ENCODE measurements around the gene DPP7. TPM values are rescaled to one million over a fixed set of nuclear protein-coding genes. Genes with fewer than 3 reads are reported as not detected.

Gene DPP7
- total and polyA plus RNA-seq, 9 of the 15 experiments (the other 6 are each of a cell fraction or from before 2014, with no cell fraction given): 0.99 to 365 (median 132) TPM

DNA sequence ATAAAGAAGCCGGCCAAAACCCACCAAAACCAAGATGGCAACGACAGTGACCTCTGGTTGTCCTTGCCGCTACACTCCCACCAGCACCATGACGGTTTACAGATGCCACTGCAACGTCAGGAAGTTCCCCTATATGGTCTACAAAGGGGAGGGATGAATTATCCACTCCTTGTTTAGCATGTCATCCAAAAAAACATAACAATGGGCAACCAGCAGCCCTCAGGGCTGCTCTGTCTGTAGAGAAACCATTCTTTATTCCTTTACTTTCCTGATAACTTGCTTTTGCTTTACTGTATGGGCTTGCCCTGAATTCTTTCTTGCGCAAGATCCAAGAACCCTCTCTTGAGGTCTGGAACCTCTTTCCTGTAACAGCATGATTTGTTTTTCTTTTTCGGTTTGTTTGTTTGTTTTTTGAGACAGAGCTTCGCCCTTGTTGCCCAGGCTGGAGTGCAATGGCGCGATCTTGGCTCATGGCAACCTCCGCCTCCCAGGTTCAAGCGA lies 39.2 kb downstream of the DPP7 start (continued):
- TF ChIP-seq, protein P1, sequence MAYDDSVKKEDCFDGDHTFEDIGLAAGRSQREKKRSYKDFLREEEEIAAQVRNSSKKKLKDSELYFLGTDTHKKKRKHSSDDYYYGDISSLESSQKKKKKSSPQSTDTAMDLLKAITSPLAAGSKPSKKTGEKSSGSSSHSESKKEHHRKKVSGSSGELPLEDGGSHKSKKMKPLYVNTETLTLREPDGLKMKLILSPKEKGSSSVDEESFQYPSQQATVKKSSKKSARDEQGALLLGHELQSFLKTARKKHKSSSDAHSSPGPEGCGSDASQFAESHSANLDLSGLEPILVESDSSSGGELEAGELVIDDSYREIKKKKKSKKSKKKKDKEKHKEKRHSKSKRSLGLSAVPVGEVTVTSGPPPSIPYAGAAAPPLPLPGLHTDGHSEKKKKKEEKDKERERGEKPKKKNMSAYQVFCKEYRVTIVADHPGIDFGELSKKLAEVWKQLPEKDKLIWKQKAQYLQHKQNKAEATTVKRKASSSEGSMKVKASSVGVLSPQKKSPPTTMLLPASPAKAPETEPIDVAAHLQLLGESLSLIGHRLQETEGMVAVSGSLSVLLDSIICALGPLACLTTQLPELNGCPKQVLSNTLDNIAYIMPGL (CRISPR knock-in tag; IDR thresholded peaks at IDR 0.05): no peak
- TF ChIP-seq ZNF584 (CRISPR knock-in tag; IDR thresholded peaks at IDR 0.05; ENCODE audit: low read depth) (peak; percentile 66; the same call in 1 of the 2 replicates), ZNF431 (CRISPR knock-in tag; IDR thresholded peaks at IDR 0.05) (no peak), NFRKB (IDR thresholded peaks at IDR 0.05; ENCODE audit: low read depth) (0 out of 2 replicates have a peak, but pooled peaks have one; percentile 7), SMAD4 (CRISPR knock-in tag; conservative IDR thresholded peaks at IDR 0.05) (0 out of 2 replicates have a peak, but pooled peaks have one; percentile 11), CEBPG (CRISPR knock-in tag; IDR thresholded peaks at IDR 0.05) (peak; percentile 68; the same call in 1 of the 2 replicates), CEBPG (tag; conservative IDR thresholded peaks at IDR 0.05 in 1 of 2, IDR thresholded peaks at IDR 0.05 in 1 of 2) (peak; percentile 67 to 83), EP300 (IDR thresholded peaks at IDR 0.05; ENCODE audit: low read length) (no peak)
- TF ChIP-seq, protein P2, sequence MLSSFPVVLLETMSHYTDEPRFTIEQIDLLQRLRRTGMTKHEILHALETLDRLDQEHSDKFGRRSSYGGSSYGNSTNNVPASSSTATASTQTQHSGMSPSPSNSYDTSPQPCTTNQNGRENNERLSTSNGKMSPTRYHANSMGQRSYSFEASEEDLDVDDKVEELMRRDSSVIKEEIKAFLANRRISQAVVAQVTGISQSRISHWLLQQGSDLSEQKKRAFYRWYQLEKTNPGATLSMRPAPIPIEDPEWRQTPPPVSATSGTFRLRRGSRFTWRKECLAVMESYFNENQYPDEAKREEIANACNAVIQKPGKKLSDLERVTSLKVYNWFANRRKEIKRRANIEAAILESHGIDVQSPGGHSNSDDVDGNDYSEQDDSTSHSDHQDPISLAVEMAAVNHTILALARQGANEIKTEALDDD (IDR thresholded peaks at IDR 0.05): no peak
- TF ChIP-seq, protein P3, sequence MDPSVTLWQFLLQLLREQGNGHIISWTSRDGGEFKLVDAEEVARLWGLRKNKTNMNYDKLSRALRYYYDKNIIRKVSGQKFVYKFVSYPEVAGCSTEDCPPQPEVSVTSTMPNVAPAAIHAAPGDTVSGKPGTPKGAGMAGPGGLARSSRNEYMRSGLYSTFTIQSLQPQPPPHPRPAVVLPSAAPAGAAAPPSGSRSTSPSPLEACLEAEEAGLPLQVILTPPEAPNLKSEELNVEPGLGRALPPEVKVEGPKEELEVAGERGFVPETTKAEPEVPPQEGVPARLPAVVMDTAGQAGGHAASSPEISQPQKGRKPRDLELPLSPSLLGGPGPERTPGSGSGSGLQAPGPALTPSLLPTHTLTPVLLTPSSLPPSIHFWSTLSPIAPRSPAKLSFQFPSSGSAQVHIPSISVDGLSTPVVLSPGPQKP (CRISPR knock-in tag; IDR thresholded peaks at IDR 0.05): no peak
- TF ChIP-seq, protein P4, sequence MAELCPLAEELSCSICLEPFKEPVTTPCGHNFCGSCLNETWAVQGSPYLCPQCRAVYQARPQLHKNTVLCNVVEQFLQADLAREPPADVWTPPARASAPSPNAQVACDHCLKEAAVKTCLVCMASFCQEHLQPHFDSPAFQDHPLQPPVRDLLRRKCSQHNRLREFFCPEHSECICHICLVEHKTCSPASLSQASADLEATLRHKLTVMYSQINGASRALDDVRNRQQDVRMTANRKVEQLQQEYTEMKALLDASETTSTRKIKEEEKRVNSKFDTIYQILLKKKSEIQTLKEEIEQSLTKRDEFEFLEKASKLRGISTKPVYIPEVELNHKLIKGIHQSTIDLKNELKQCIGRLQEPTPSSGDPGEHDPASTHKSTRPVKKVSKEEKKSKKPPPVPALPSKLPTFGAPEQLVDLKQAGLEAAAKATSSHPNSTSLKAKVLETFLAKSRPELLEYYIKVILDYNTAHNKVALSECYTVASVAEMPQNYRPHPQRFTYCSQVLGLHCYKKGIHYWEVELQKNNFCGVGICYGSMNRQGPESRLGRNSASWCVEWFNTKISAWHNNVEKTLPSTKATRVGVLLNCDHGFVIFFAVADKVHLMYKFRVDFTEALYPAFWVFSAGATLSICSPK (IDR thresholded peaks at IDR 0.05; ENCODE audit: borderline replicate concordance): no peak
- TF ChIP-seq, protein P5, sequence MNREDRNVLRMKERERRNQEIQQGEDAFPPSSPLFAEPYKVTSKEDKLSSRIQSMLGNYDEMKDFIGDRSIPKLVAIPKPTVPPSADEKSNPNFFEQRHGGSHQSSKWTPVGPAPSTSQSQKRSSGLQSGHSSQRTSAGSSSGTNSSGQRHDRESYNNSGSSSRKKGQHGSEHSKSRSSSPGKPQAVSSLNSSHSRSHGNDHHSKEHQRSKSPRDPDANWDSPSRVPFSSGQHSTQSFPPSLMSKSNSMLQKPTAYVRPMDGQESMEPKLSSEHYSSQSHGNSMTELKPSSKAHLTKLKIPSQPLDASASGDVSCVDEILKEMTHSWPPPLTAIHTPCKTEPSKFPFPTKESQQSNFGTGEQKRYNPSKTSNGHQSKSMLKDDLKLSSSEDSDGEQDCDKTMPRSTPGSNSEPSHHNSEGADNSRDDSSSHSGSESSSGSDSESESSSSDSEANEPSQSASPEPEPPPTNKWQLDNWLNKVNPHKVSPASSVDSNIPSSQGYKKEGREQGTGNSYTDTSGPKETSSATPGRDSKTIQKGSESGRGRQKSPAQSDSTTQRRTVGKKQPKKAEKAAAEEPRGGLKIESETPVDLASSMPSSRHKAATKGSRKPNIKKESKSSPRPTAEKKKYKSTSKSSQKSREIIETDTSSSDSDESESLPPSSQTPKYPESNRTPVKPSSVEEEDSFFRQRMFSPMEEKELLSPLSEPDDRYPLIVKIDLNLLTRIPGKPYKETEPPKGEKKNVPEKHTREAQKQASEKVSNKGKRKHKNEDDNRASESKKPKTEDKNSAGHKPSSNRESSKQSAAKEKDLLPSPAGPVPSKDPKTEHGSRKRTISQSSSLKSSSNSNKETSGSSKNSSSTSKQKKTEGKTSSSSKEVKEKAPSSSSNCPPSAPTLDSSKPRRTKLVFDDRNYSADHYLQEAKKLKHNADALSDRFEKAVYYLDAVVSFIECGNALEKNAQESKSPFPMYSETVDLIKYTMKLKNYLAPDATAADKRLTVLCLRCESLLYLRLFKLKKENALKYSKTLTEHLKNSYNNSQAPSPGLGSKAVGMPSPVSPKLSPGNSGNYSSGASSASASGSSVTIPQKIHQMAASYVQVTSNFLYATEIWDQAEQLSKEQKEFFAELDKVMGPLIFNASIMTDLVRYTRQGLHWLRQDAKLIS (CRISPR knock-in tag; IDR thresholded peaks at IDR 0.05): no peak

Measured in K562 (cell line).